Astrocyte (in vitro differentiated cells and primary cell): Measurements from ENCODE around the gene LAS1L. TPM values are rescaled to one million over a fixed set of nuclear protein-coding genes. Genes with fewer than 3 reads are reported as not detected.

Source experiments
- DNase-seq: peaks from one replicate; pipeline ENCODE4 v3.0.0-alpha.2; 2010; ENCODE audit warnings: low read depth
- FAIRE-seq: peaks from 2 replicates; lab custom pipeline; 2011; peaks lifted over from hg19 to GRCh38; lab: Jason Lieb, UNC
- H2AFZ ChIP-seq: 2 replicates; pipeline ENCODE4 v1.6.0; 2012; ENCODE audit warnings: low read depth, low read length, inconsistent platforms
- H3K27ac ChIP-seq: 2 replicates; pipeline ENCODE4 v1.5.1; 2011; ENCODE audit warnings: low read depth, low read length, inconsistent platforms
- H3K27me3 ChIP-seq: 2 replicates; pipeline ENCODE4 v1.6.0; 2011; ENCODE audit warnings: low read length, inconsistent platforms; ENCODE audit not compliant: insufficient read depth
- H3K36me3 ChIP-seq: 2 replicates; pipeline ENCODE4 v1.5.1; 2011; ENCODE audit warnings: low read length, inconsistent platforms; ENCODE audit not compliant: insufficient read depth
- H3K4me1 ChIP-seq: 2 replicates; pipeline ENCODE4 v1.5.1; 2011; ENCODE audit warnings: low read length, inconsistent platforms; ENCODE audit not compliant: insufficient read depth
- H3K4me2 ChIP-seq: 2 replicates; pipeline ENCODE4 v1.6.0; 2012; ENCODE audit warnings: low read length, inconsistent platforms
- H3K4me3 ChIP-seq: 2 replicates; pipeline ENCODE4 v1.5.1; 2011; ENCODE audit warnings: low read depth, mild to moderate bottlenecking, low read length, inconsistent platforms; ENCODE audit not compliant: insufficient read depth
- H3K79me2 ChIP-seq: 2 replicates; pipeline ENCODE4 v1.6.0; 2012; ENCODE audit warnings: mild to moderate bottlenecking, low read length, inconsistent platforms; ENCODE audit not compliant: insufficient read depth
- H3K9ac ChIP-seq: 2 replicates; pipeline ENCODE4 v1.6.0; 2012; ENCODE audit warnings: mild to moderate bottlenecking, low read length, inconsistent platforms
- H3K9me3 ChIP-seq: 2 replicates; pipeline ENCODE4 v1.5.1; 2012; ENCODE audit warnings: low read depth, mild to moderate bottlenecking, low read length, inconsistent platforms; ENCODE audit not compliant: insufficient read depth
- H4K20me1 ChIP-seq: 2 replicates; pipeline ENCODE4 v1.6.0; 2012; ENCODE audit warnings: low read length, inconsistent platforms; ENCODE audit not compliant: insufficient read depth
- H3K27ac Mint-ChIP-seq: one replicate; pipeline ENCODE4 v1.8.0; 2021; ENCODE audit warnings: mild to moderate bottlenecking, mixed read lengths; ENCODE audit not compliant: unreplicated experiment
- H3K27me3 Mint-ChIP-seq: one replicate; pipeline ENCODE4 v1.8.0; 2021; ENCODE audit warnings: low read depth, mixed read lengths; ENCODE audit not compliant: unreplicated experiment
- H3K36me3 Mint-ChIP-seq: one replicate; pipeline ENCODE4 v1.8.0; 2021; ENCODE audit warnings: low read depth, mixed read lengths; ENCODE audit not compliant: unreplicated experiment
- H3K4me1 Mint-ChIP-seq: one replicate; pipeline ENCODE4 v1.8.0; 2021; ENCODE audit warnings: low read depth, mixed read lengths; ENCODE audit not compliant: unreplicated experiment
- H3K4me3 Mint-ChIP-seq: one replicate; pipeline ENCODE4 v1.8.0; 2021; ENCODE audit warnings: mild to moderate bottlenecking, moderate library complexity, mixed read lengths; ENCODE audit not compliant: unreplicated experiment
- H3K9me3 Mint-ChIP-seq: one replicate; pipeline ENCODE4 v1.8.0; 2021; ENCODE audit warnings: mild to moderate bottlenecking, mixed read lengths; ENCODE audit not compliant: unreplicated experiment
- EZH2 ChIP-seq: IDR thresholded peaks from 2 replicates; pipeline ENCODE4 v1.6.1; 2012; ENCODE audit warnings: mild to moderate bottlenecking, low read length, inconsistent platforms; ENCODE audit not compliant: insufficient read depth
- total RNA-seq: library from RNA; stranded (reverse); gene quantifications from 2 replicates; pipeline ENCODE4 v1.2.1, GENCODE V29; 2021
- TF ChIP-seq, protein P1 (sequence below): IDR thresholded peaks from 2 replicates; pipeline ENCODE4 v1.5.1; 2011; ENCODE audit warnings: low read depth, mild to moderate bottlenecking, inconsistent platforms, low read length, moderate library complexity; ENCODE audit not compliant: insufficient read depth

Gene LAS1L
- total RNA-seq, 1 donor from 2014 or later = 35.4 TPM

DNA sequence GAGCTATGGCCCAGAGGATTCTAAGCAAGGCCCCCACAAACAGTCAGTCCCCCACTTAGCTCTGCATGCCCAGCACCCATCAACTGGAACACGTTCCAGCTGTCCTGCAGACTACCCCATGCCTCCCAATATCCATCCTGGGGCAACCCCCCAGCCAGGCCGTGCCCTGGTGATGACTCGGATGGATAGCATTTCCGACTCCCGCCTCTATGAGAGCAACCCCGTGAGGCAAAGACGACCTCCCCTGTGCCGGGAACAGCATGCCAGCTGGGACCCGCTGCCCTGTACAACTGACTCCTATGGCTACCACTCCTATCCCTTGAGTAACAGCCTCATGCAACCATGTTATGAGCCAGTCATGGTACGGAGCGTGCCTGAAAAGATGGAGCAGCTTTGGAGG lies 32.0 kb downstream of the LAS1L start:
- H3K27ac Mint-ChIP-seq = no peak overlapping the region
- no peak overlapping the region for H3K4me3 Mint-ChIP-seq
- no peaks in the 10 kb centered on the region for H3K4me1 Mint-ChIP-seq

GRCh38 chrX:65493431-65493830 lies 41.2 kb downstream of the LAS1L start:
- no peak overlapping the region for H3K9ac ChIP-seq
- Mint-ChIP-seq H3K4me1 (no peaks in the 10 kb centered on the region), H3K27me3 (no peaks in the 10 kb centered on the region), H3K36me3 (no peaks in the 10 kb centered on the region), H3K4me3 (no peak overlapping the region), H3K9me3 (no peaks in the 10 kb centered on the region), H3K27ac (no peak overlapping the region)
- no peak for TF ChIP-seq EZH2
- TF ChIP-seq, protein P1, sequence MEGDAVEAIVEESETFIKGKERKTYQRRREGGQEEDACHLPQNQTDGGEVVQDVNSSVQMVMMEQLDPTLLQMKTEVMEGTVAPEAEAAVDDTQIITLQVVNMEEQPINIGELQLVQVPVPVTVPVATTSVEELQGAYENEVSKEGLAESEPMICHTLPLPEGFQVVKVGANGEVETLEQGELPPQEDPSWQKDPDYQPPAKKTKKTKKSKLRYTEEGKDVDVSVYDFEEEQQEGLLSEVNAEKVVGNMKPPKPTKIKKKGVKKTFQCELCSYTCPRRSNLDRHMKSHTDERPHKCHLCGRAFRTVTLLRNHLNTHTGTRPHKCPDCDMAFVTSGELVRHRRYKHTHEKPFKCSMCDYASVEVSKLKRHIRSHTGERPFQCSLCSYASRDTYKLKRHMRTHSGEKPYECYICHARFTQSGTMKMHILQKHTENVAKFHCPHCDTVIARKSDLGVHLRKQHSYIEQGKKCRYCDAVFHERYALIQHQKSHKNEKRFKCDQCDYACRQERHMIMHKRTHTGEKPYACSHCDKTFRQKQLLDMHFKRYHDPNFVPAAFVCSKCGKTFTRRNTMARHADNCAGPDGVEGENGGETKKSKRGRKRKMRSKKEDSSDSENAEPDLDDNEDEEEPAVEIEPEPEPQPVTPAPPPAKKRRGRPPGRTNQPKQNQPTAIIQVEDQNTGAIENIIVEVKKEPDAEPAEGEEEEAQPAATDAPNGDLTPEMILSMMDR = no peak
- no peaks in the 10 kb centered on the region for H3K79me2 ChIP-seq
- FAIRE-seq = peak; percentile 86
- no peaks in the 10 kb centered on the region for H3K27me3 ChIP-seq
- H3K4me2 ChIP-seq = no peak overlapping the region
- no peaks in the 10 kb centered on the region for H3K4me1 ChIP-seq
- no peaks in the 10 kb centered on the region for H4K20me1 ChIP-seq
- H3K9me3 ChIP-seq = no peaks in the 10 kb centered on the region
- H3K27ac ChIP-seq = no peak overlapping the region
- DNase-seq = no peak
- no peaks in the 10 kb centered on the region for H3K36me3 ChIP-seq
- no peak overlapping the region for H3K4me3 ChIP-seq
- no peak overlapping the region for H2AFZ ChIP-seq

More for the DNA sequence above, 32.0 kb downstream of the LAS1L start:
- Histone ChIP-seq H3K36me3 (no peaks in the 10 kb centered on the region), H3K27me3 (no peaks in the 10 kb centered on the region), H3K9me3 (no peaks in the 10 kb centered on the region), H3K4me1 (no peaks in the 10 kb centered on the region), H2AFZ (no peak overlapping the region), H3K9ac (no peak overlapping the region), H3K79me2 (no peaks in the 10 kb centered on the region), H3K4me2 (no peak overlapping the region), H3K27ac (no peak overlapping the region), H3K4me3 (no peak overlapping the region), H4K20me1 (no peaks in the 10 kb centered on the region)
- FAIRE-seq = no peak
- no peak for TF ChIP-seq EZH2
- TF ChIP-seq, protein P1 = no peak
- DNase-seq = no peak
- H3K36me3 Mint-ChIP-seq = no peaks in the 10 kb centered on the region
- no peaks in the 10 kb centered on the region for H3K9me3 Mint-ChIP-seq
- no peaks in the 10 kb centered on the region for H3K27me3 Mint-ChIP-seq

- Mint-ChIP-seq H3K4me3 (no peak overlapping the region), H3K36me3 (no peaks in the 10 kb centered on the region), H3K9me3 (no peaks in the 10 kb centered on the region), H3K27me3 (no peaks in the 10 kb centered on the region), H3K27ac (no peak overlapping the region), H3K4me1 (no peaks in the 10 kb centered on the region)
- Histone ChIP-seq H3K27ac (no peak overlapping the region), H3K9me3 (no peaks in the 10 kb centered on the region), H3K4me3 (no peak overlapping the region), H3K36me3 (no peaks in the 10 kb centered on the region), H3K4me1 (no peaks in the 10 kb centered on the region), H3K4me2 (no peak overlapping the region), H4K20me1 (no peaks in the 10 kb centered on the region), H3K9ac (no peak overlapping the region), H2AFZ (no peak overlapping the region), H3K27me3 (no peaks in the 10 kb centered on the region), H3K79me2 (no peaks in the 10 kb centered on the region)
- no peak for DNase-seq
- FAIRE-seq = no peak
- TF ChIP-seq EZH2 = no peak
- TF ChIP-seq, protein P1 = no peak
Measured at GRCh38 chrX:65491620-65492019, 43.0 kb downstream of the LAS1L start.
